ENCODE measurements around the gene UBLCP1.
"Not testable (repeated sequence)": the region's sequence is repeated elsewhere in the genome, so short reads cannot be mapped to it uniquely, and the experiment has no call there.

DNA sequence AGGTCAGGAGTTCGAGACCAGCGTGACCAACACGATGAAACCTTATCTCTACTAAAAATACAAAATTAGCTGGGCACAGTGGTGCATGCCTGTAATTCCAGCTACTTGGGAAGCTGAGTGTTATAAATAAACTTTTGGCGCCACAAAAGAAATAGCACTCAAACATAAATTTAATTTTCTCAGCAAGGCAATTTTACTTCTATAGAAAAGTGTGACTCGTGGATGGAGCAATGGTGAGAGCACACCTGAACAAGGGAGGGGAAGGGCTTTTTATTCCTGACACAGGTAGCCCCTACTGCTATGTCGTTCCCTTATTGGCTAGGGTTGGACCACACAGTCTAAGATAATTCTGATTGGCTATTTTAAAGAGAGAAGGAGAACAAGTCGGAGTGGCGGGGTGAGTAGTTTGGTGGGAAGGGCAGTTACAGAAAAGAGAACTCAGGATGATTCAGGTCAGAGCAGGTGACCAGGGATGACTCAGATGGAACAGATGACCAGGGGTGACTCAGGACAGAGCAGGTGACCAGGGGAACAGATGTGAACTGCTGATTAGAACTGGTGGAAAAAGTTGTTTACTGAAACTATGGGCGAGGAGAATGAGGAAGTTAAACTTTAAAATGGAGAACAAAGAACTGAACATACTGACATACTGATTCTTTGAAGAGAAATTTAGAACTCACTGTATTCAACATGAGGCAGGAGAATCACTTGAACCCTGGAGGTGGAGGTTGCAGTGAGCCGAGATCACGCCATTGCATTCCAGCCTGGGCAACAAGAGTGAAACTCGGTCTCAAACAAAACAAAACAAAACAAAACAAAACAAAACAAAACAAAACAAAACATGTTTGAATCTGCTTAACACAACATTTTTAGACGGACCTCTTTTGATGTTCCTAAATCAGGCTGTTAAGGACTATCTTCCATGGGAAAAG is 39.1 kb downstream of the UBLCP1 start:
- TF ChIP-seq, protein P1, sequence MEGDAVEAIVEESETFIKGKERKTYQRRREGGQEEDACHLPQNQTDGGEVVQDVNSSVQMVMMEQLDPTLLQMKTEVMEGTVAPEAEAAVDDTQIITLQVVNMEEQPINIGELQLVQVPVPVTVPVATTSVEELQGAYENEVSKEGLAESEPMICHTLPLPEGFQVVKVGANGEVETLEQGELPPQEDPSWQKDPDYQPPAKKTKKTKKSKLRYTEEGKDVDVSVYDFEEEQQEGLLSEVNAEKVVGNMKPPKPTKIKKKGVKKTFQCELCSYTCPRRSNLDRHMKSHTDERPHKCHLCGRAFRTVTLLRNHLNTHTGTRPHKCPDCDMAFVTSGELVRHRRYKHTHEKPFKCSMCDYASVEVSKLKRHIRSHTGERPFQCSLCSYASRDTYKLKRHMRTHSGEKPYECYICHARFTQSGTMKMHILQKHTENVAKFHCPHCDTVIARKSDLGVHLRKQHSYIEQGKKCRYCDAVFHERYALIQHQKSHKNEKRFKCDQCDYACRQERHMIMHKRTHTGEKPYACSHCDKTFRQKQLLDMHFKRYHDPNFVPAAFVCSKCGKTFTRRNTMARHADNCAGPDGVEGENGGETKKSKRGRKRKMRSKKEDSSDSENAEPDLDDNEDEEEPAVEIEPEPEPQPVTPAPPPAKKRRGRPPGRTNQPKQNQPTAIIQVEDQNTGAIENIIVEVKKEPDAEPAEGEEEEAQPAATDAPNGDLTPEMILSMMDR (IDR thresholded peaks at IDR 0.05), result not testable (repeated sequence)
- TF ChIP-seq EP300, POLR2A, POLR2AphosphoS5 (IDR thresholded peaks at IDR 0.05): not testable (repeated sequence)
